NCI-H748 treated with DMSO at 0.1 percent for 48 hours (cell line): ENCODE data around the gene TRPT1.
A peak's percentile ranks its signal among the peaks of the same experiment; 100 is the strongest.
"Not testable (repeated sequence)": the region's sequence is repeated elsewhere in the genome, so short reads cannot be mapped to it uniquely, and the experiment has no call there.

Experiments used
- DNase-seq: peaks from one replicate; lab custom pipeline; 2025; lab: John Stamatoyannopoulos, UW

Gene TRPT1

GRCh38 chr11:64258946-64259532 is 33.1 kb upstream of the TRPT1 start:
- DNase-seq, result no peak

- DNase-seq, result no peak
These were observed 32.4 kb upstream of the TRPT1 start for GRCh38 chr11:64258356-64258755.

GRCh38 chr11:64256300-64256699 is 30.3 kb upstream of the TRPT1 start:
- no peak for DNase-seq

GRCh38 chr11:64255135-64256128 is 29.4 kb upstream of the TRPT1 start:
- no peak for DNase-seq

- no peak for DNase-seq
These were observed 28.3 kb upstream of the TRPT1 start for GRCh38 chr11:64254326-64254725.

GRCh38 chr11:64253481-64253880 is 27.5 kb upstream of the TRPT1 start:
- DNase-seq, result no peak

- DNase-seq, result no peak
These were observed 27.1 kb upstream of the TRPT1 start for GRCh38 chr11:64253043-64253442.

GRCh38 chr11:64252003-64252872 is 26.3 kb upstream of the TRPT1 start:
- DNase-seq, result no peak

- DNase-seq, result no peak
These were observed 25.7 kb upstream of the TRPT1 start for GRCh38 chr11:64251753-64252002.

GRCh38 chr11:64251016-64251752 is 25.2 kb upstream of the TRPT1 start, which contains the start of gene PLCB3:
TSS of gene PLCB3 (plus strand) at chr11:64251530. CDS start at chr11:64251650, 120 bp downstream.
- DNase-seq, result no peak

GRCh38 chr11:64250415-64251015 is 24.5 kb upstream of the TRPT1 start:
- DNase-seq, result no peak

- no peak for DNase-seq
These were observed 23.8 kb upstream of the TRPT1 start for GRCh38 chr11:64249563-64250414.

GRCh38 chr11:64249038-64249437 is 23.1 kb upstream of the TRPT1 start:
- DNase-seq, result no peak

GRCh38 chr11:64248578-64248977 is 22.6 kb upstream of the TRPT1 start:
- DNase-seq, result no peak

GRCh38 chr11:64247729-64248531 is 21.9 kb upstream of the TRPT1 start:
- no peak for DNase-seq

GRCh38 chr11:64246871-64247728 is 21.1 kb upstream of the TRPT1 start, which contains the start of gene PPP1R14B:
TSS of gene PPP1R14B (minus strand) at chr11:64246943. CDS start at chr11:64246673, 270 bp downstream.
- DNase-seq, result peak; percentile 64

- not testable (repeated sequence) for DNase-seq
These were observed 20.6 kb upstream of the TRPT1 start for GRCh38 chr11:64246621-64246870.

GRCh38 chr11:64245797-64246620 is 20.0 kb upstream of the TRPT1 start:
- DNase-seq, result no peak
